OCI-LY1 (cell line): Measurements from ENCODE around the gene ANAPC5.

ENCODE experiments used
- H2AFZ ChIP-seq: fragments of 200-600 bp; sonication (generic), shearing (Covaris generic); 2 replicates; pipeline ENCODE4 v1.6.0; 2014; ENCODE audit warnings: antibody characterized with exemption, mild to moderate bottlenecking, low read length
- H3F3A ChIP-seq: fragments of 200-600 bp; sonication (generic), shearing (Covaris generic); 2 replicates; pipeline ENCODE4 v1.6.0; 2014; ENCODE audit warnings: mild to moderate bottlenecking, antibody characterized with exemption, low read length, moderate library complexity; ENCODE audit not compliant: insufficient read depth
- H3K27ac ChIP-seq: fragments of 200-600 bp; sonication (generic); 2 replicates; pipeline ENCODE4 v1.5.1; 2014; ENCODE audit warnings: low read length, mixed run types, mild to moderate bottlenecking, low read depth; ENCODE audit not compliant: poor library complexity, severe bottlenecking
- H3K27me3 ChIP-seq: fragments of 200-600 bp; sonication (generic); 2 replicates; pipeline ENCODE4 v1.6.0; 2014; ENCODE audit warnings: antibody characterized with exemption, mild to moderate bottlenecking, low read length, moderate library complexity; ENCODE audit not compliant: insufficient read depth
- H3K36me3 ChIP-seq: fragments of 200-600 bp; sonication (generic); 2 replicates; pipeline ENCODE4 v1.6.1; 2014; ENCODE audit warnings: mild to moderate bottlenecking, antibody characterized with exemption, low read length, moderate library complexity, mixed read lengths; ENCODE audit not compliant: insufficient read depth
- H3K4me1 ChIP-seq: fragments of 200-600 bp; sonication (generic); 2 replicates; pipeline ENCODE4 v1.5.1; 2014; ENCODE audit warnings: mild to moderate bottlenecking, low read length, moderate library complexity; ENCODE audit not compliant: insufficient read depth, severe bottlenecking
- H3K4me2 ChIP-seq: fragments of 200-600 bp; sonication (generic), shearing (Covaris generic); 2 replicates; pipeline ENCODE4 v1.6.1; 2014; ENCODE audit warnings: low read length
- H3K4me3 ChIP-seq: fragments of 200-600 bp; sonication (generic); 2 replicates; pipeline ENCODE4 v1.5.1; 2014; ENCODE audit warnings: low read length, low read depth, mild to moderate bottlenecking, mixed read lengths; ENCODE audit not compliant: poor library complexity, severe bottlenecking
- H3K79me2 ChIP-seq: fragments of 200-600 bp; shearing (Covaris generic); 2 replicates; pipeline ENCODE4 v1.6.1; 2016; ENCODE audit warnings: mixed run types, low read length, mixed read lengths; ENCODE audit not compliant: insufficient read depth
- H3K9ac ChIP-seq: fragments of 200-600 bp; sonication (generic), shearing (Covaris generic); 2 replicates; pipeline ENCODE4 v1.6.1; 2014; ENCODE audit warnings: mild to moderate bottlenecking, low read length, mixed read lengths
- H3K9me2 ChIP-seq: fragments of 200-600 bp; sonication (generic), shearing (Covaris generic); 2 replicates; pipeline ENCODE4 v1.6.1; 2014; ENCODE audit warnings: low read depth, mild to moderate bottlenecking, low read length, mixed read lengths
- H3K9me3 ChIP-seq: fragments of 200-600 bp; shearing (Covaris generic); 2 replicates; pipeline ENCODE4 v1.6.1; 2014; ENCODE audit warnings: low read length, mixed read lengths
- H4K20me1 ChIP-seq: fragments of 200-600 bp; sonication (generic), shearing (Covaris generic); 2 replicates; pipeline ENCODE4 v1.6.0; 2016; ENCODE audit warnings: mild to moderate bottlenecking, low read length; ENCODE audit not compliant: insufficient read depth
- EZH2 ChIP-seq: fragments of 200-600 bp; sonication (generic), shearing (Covaris generic); IDR thresholded peaks from 2 replicates; pipeline ENCODE4 v1.8.0; 2017; ENCODE audit warnings: borderline replicate concordance, mixed run types, mild to moderate bottlenecking, antibody characterized with exemption, low read length, moderate library complexity, mixed read lengths
- TF ChIP-seq, protein P1 (sequence below): fragments of 200-600 bp; sonication (generic), shearing (Covaris generic); IDR thresholded peaks from 2 replicates; pipeline ENCODE4 v1.5.1; 2017; ENCODE audit warnings: mild to moderate bottlenecking, antibody characterized with exemption, low read length, moderate library complexity, mixed read lengths

Gene ANAPC5

GRCh38 chr12:121356657-121357056, 4.4 kb upstream of the ANAPC5 start:
- Histone ChIP-seq H3K36me3 (no peaks in the 10 kb centered on the region), H3K9me3 (no peaks in the 10 kb centered on the region), H3K27ac (no peak overlapping the region), H3K79me2 (peaks cover 2% of the 10 kb centered on the region), H3K4me2 (no peak overlapping the region), H3K9ac (no peak overlapping the region), H2AFZ (no peak overlapping the region), H3K27me3 (no peaks in the 10 kb centered on the region), H4K20me1 (no peaks in the 10 kb centered on the region), H3K4me3 (no peak overlapping the region), H3F3A (no peaks in the 10 kb centered on the region), H3K9me2 (no peaks in the 10 kb centered on the region), H3K4me1 (peaks cover 7% of the 10 kb centered on the region)
- TF ChIP-seq EZH2 = no peak
- TF ChIP-seq, protein P1, sequence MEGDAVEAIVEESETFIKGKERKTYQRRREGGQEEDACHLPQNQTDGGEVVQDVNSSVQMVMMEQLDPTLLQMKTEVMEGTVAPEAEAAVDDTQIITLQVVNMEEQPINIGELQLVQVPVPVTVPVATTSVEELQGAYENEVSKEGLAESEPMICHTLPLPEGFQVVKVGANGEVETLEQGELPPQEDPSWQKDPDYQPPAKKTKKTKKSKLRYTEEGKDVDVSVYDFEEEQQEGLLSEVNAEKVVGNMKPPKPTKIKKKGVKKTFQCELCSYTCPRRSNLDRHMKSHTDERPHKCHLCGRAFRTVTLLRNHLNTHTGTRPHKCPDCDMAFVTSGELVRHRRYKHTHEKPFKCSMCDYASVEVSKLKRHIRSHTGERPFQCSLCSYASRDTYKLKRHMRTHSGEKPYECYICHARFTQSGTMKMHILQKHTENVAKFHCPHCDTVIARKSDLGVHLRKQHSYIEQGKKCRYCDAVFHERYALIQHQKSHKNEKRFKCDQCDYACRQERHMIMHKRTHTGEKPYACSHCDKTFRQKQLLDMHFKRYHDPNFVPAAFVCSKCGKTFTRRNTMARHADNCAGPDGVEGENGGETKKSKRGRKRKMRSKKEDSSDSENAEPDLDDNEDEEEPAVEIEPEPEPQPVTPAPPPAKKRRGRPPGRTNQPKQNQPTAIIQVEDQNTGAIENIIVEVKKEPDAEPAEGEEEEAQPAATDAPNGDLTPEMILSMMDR = no peak

DNA sequence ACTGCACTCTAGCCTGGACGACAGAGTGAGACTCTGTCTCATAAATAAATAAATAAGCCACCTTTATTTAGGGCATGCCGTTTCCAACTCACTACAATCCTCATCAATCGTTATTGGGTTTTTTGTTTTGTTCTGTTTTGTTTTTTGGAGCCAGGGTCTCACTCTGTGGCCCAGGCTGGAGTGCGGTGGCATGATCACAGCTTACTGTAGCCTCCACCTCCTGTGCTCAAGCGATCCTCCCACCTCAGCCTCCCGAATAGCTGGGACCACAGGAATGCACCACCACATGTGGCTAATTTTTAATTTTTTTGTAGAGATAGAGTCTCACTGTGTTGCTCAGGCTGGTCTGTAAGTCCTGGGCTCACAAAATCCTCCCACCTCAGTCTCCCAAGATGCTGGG, 3.6 kb upstream of the ANAPC5 start:
- no peaks in the 10 kb centered on the region for H3F3A ChIP-seq
- H4K20me1 ChIP-seq = no peaks in the 10 kb centered on the region

DNA sequence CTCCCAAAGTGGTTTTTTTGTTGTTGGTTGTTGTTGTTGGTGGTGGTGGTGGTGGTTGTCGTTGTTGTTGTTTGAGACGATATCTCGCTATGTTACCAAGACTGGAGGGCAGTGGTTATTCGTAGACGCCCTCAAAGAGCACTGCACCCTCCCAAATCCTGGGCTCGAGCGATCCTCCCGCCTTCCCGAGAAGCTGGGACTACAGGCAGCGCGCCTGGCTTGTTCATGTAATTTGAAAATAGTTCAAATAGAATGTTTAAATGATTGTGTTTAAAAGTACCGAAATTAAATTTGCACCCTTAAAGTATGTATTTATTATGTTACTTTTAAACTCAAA, 439 bp upstream of the ANAPC5 start:
- H3K4me2 ChIP-seq = peak overlapping the region; percentile 76
- H3K9me3 ChIP-seq = no peaks in the 10 kb centered on the region
- peak overlapping the region; percentile 89 for H3K4me3 ChIP-seq
- H3F3A ChIP-seq = no peaks in the 10 kb centered on the region
- H3K4me1 ChIP-seq = peaks cover 23% of the 10 kb centered on the region
- peak overlapping the region; percentile 88 for H3K9ac ChIP-seq
- peaks cover 40% of the 10 kb centered on the region for H3K79me2 ChIP-seq
- H3K36me3 ChIP-seq = peaks cover 12% of the 10 kb centered on the region; the same call in 1 of the 2 replicates
- H3K27me3 ChIP-seq = no peaks in the 10 kb centered on the region
- H3K27ac ChIP-seq = no peak overlapping the region
- no peaks in the 10 kb centered on the region for H3K9me2 ChIP-seq
- TF ChIP-seq, protein P1 = no peak
- no peak for TF ChIP-seq EZH2
- peak overlapping the region; percentile 37; the same call in 1 of the 2 replicates for H2AFZ ChIP-seq
- H4K20me1 ChIP-seq = no peaks in the 10 kb centered on the region

More for the DNA sequence above, 3.6 kb upstream of the ANAPC5 start:
- H3K36me3 ChIP-seq = no peaks in the 10 kb centered on the region
- H3K27me3 ChIP-seq = no peaks in the 10 kb centered on the region
- no peaks in the 10 kb centered on the region for H3K9me2 ChIP-seq
- no peaks in the 10 kb centered on the region for H3K9me3 ChIP-seq
- no peak overlapping the region for H3K4me2 ChIP-seq
- no peak overlapping the region for H3K4me3 ChIP-seq
- H3K79me2 ChIP-seq = peaks cover 11% of the 10 kb centered on the region
- H3K4me1 ChIP-seq = peaks cover 11% of the 10 kb centered on the region
- no peak for TF ChIP-seq EZH2
- TF ChIP-seq, protein P1 = no peak
- no peak overlapping the region for H3K27ac ChIP-seq
- H2AFZ ChIP-seq = no peak overlapping the region
- H3K9ac ChIP-seq = no peak overlapping the region
